Activated gamma-delta T cell treated with Interleukin-2 at 50 U/mL for 16 hours (primary cell): ENCODE measurements around the gene PACRG.

ENCODE experiments used
- DNase-seq: peaks from one replicate; pipeline ENCODE4 v3.0.0-alpha.2; 2020

Gene PACRG

GRCh38 chr6:162871966-162872365, 144.2 kb downstream of the PACRG start:
- no peak for DNase-seq

DNA sequence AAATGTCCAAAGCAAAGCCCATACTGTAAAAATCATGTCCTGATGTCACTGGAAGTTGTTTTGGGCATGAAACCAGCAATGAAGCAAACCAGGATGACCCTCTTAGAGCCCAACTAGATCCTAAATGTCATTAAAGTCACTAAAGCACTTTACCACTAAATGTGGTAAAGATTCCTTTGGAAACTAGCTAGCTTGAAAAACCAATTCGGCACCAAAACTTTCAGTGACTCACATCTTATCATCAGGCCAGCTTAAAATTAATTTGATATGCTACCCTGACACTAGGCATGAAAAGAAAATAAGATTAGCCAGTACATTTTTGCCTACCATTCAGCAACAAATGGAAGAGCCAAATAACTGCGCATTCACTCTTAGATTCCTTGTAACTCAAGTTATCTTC, 145.8 kb downstream of the PACRG start:
- DNase-seq: no peak

DNA sequence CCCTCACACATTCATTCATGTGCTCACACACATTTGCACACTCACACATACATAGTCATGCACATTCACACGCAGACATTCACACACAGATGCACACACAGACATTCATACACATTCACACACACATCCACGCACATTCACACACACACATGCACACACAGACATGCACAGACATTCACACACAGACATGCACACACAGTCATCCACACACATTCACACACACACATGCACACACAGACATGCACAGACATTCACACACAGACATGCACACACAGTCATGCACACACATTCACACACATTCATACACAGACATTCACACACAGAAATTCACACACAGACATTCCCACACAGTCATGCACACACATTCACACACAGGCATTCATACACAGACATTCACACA, 147.3 kb downstream of the PACRG start:
- no peak for DNase-seq

DNA sequence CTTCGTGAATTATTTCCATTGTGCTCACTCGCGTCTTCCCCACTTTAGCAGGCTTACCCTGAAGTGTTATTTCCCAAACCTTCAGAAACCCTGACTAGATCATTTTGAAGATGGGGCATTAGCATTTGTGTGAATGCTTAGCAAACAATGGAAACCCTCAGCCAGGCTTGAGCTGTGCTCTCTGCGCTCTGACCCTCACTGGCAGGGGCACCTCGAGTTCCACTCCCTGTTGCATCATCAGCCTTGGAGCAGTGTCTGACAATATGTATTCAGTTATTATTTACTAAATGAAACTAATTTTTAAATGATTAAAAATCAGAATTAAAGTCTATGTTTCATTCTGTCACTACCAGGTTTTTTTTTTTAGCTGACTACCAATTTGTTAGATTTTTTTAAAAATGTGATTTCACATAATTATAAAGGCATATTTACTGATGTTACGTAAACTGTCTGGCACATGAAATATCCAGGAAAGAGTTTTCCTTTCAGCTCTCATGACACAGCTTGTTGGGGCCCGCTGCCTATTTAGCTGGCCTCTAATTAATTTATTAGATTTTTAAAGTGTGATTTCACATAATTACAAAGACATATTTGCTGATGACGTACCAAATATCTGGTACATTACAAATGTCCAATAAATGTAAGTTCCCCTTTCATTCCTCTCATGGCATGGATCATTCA, 155.2 kb downstream of the PACRG start:
- no peak for DNase-seq

DNA sequence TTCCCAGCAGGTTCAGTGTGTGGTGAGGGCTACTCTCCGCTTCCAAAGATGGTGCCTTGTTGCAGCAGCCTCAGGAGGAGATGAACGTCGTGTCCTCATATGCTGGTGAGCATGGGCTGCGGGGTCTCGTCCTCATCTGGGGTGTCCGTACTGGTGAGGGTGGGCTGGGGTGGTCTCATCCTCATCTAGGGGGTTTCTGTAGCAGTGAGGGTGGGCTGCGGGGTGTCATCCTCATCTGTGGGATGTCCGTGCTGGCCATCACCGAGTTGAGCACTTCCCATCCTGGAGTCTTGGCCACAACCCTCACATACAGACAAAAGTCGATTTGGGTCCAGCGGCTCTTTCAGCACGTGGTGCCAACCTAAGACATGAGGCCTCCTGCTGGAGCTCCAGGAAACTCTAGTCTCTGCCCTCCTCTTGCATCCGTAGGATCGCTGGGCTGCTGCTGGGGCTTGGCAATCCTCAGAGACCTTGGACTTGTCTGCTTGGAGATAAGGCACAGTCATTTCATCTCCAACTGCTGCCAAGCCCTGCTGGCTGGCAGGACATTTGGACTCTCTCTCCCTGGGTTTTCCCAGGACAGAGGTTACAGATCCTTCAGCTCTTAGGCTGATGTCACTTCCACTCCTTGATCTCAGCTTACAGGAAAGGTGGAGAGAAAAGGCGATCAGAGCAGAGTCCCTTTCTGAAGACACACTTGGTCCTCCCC, 160.4 kb downstream of the PACRG start:
- DNase-seq: no peak

DNA sequence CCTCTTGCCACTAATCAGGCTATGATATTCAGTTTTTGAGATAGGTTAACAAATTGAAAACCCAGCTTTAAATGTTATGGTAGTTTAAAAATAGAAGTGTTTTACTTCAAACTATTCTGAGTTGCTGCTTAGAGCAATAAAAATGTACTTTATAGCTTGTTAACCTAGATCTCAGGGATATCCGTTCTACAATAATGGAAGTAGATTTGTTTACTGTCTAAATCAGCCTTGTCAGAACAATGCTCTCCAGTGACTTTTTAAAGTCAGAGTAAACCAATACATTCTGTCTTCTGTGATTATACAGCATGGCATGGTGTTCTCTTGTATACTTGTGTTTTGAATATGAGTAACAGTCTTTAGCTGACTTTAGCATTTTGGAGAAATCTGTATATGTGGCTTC, 161.5 kb downstream of the PACRG start:
- DNase-seq: no peak

GRCh38 chr6:162898011-162898410, 170.2 kb downstream of the PACRG start:
- no peak for DNase-seq

- no peak for DNase-seq
These were observed 171.4 kb downstream of the PACRG start for GRCh38 chr6:162899148-162899547.

DNA sequence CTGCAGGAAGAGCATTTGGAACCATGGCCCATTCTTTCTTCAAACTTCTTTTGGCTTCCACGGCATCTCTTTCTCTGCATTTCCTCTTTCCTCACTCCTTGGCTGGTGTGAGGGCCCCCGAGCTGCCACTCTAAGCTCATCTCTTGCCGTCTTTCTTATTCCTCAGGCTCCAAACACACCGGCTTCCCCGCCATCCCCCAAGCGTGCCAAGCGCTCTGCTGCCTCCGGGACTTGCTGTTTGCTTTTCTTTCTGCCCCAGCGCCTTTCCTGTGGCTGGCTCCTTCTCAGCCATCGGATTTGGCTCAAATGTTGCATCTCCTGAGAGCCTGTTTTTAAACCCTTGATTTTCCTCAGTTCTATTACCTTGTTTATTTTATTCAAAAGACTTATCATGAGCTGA, 172.7 kb downstream of the PACRG start:
- DNase-seq: no peak

DNA sequence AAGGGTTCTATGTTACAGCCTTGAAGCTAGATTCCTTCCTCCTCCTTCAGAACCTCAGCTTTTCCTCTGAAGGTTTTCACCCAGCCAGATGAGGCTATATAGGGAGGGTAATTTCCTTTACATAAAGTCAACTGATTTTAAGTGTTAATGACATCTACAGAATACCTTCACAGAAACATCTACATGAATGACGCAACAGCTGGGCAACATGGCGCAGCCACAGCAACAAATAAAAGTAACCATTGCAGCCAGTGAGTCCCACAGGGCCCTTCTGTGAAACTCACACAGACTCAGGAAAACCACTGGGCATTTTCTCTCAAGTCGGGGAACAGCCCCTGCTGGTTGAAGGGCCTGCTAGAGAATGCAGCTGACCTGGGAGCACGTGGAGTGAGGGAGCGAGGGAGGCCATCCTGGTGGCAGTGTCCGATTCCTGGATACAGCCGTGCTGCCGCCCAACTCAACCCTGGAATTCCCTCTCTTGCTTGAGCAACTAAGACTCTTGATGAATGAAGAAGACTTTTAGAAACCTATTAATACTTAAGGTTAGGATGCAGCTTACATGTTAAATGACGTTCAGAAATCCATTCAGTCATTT, 176.4 kb downstream of the PACRG start:
- DNase-seq: no peak

- DNase-seq: no peak
These were observed 178.7 kb downstream of the PACRG start for GRCh38 chr6:162906479-162906878.

- DNase-seq: no peak
These were observed 180.2 kb downstream of the PACRG start for GRCh38 chr6:162907876-162908481.

DNA sequence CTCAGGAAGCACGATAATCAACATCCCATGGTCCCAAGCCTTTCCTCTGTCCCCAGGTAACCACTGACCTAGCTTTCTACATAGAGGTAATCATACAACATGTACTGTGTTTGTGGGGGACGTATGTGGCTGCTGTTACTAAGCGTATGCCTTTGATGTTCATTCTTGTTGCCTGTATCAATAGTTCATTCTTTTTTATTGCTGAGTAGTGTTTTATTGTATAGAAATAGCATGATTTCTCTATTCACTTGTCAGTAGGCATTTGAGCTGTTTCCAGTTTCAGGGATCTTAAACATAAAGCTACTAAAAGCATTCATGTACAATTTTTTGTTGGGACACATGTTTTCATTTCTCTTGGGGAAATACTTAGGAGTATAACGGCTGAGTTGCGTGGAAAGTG, 185.4 kb downstream of the PACRG start:
- no peak for DNase-seq

GRCh38 chr6:162917506-162917905, 189.7 kb downstream of the PACRG start:
- no peak for DNase-seq

DNA sequence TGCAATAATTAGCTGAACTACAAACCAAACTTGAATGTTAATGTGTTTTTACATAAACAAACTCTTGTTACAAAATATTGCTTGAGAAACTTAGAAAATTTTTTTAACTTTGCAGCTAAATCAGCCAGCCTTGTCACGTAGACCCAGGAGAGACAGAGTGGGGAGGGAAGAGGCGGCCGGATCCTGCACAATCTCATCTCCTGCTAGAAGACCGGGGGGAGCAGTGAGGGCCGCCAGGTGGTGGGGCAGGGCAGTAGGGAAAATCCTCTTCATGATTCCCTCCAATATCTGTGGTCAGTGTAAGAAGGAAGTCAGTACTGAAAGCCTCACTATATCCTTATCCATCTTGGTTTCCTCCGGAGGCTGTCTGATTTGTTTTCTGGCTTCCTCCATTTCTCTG, 193.3 kb downstream of the PACRG start:
- DNase-seq: no peak

DNA sequence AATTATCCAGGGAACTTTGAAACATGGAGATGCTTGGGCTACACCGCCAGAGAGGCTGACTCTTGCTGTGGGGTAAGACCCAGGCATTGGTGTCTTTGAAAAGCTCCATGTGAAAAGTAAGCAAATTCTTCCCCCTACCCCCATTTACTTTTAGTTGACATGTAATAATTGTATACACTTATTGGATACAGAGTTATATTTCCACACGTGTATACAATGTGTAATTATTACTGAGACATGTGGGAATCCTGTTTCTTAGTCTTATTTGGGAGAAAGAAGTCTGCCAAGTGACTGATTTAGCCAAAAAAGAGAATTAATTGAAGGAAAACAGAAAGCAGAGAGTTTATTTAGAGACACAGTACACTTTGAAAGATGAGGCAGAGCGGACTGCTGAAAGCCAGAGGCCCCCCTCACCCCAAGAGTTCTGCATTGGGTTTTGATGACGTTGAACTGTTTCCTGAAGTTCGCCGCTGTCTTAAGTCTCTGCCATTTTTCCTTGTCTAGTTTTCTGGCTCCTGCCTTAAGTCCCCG, 193.8 kb downstream of the PACRG start:
- no peak for DNase-seq

DNA sequence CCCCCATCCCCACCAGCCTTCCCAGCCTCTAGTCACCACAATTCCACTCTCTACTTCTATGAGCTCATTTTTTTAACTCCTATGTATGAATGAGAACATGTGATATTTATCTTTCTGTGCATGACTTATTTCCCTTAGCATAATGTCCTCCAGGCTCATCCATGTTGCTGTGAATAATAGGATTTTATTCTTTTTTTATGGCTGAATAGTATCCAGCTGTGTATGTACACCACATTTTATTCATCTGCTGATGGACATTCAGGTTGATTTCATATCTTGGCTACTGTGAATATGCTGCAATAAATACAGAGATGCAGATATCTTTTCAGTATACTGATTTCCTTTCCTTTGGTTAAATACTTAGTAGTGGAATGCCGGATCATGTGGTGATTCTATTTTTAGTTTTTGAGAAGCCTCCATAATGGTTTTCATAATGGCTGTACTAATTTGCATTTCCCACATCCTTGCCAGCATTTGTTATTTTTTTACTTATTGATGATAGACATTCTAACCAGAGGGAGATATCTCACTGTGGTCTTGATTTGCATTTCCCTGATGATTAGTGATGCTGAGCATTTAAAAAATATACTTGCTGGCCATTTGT, 194.9 kb downstream of the PACRG start:
- DNase-seq: no peak

DNA sequence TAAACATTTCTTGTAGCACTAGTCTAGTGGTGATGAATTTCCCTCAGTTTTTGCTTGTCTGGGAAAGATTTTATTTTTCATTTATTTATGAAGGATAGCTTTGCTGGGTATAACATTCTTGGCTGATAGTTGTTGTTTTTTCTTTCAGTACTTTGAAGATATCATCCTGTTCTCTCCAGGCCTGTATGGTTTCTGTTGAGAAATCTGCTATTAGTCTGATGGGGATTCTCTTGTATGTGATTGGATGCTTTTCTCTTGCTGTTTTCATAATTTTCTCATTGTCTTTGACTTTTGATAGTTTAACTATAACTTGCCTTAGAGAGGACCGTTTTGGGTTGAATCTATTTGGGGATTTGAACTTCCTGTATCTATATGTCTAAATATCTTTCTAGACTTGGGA, 207.1 kb downstream of the PACRG start:
- no peak for DNase-seq

- DNase-seq: no peak
These were observed 212.7 kb downstream of the PACRG start for GRCh38 chr6:162940426-162940825.

DNA sequence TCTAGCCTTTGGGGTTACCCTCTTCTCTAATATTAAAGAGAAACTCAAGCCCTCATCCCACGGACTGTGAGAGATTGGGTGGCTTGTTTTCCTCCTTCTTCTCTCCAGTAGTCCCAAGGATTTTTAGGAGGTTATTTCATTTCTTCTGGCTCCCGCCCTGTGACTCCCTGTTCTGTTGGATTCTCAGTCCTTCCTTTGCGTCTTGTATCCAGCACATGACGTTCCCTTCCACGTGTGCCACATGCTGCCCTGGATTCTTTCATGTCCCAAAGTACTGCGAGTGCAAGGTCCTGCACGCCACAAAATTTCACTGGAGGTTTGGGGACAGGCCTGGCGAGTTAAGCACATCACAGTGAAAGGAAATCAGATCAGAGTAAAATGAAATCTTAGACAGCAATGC, 213.4 kb downstream of the PACRG start:
- DNase-seq: no peak

DNA sequence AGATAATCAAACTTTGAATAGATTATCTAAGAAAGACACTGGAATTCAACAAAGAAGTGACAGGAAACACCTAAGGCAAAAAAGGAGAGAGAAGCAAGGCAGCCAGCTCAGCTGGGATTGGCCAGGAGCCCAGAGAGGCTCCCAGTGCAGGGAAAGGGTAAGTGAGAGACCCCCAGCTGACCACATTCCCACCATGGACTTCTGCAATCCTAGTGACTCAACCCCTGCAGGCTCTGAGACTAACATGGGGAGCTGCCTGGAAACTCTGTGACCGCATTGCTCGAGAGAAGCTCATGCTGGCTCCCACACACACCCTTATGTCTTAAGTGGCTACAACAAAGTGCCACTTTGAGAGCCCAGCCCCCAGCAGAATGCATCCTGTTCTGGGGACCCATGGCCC, 215.1 kb downstream of the PACRG start:
- no peak for DNase-seq

GRCh38 chr6:162943369-162943768, 215.6 kb downstream of the PACRG start:
- no peak for DNase-seq

DNA sequence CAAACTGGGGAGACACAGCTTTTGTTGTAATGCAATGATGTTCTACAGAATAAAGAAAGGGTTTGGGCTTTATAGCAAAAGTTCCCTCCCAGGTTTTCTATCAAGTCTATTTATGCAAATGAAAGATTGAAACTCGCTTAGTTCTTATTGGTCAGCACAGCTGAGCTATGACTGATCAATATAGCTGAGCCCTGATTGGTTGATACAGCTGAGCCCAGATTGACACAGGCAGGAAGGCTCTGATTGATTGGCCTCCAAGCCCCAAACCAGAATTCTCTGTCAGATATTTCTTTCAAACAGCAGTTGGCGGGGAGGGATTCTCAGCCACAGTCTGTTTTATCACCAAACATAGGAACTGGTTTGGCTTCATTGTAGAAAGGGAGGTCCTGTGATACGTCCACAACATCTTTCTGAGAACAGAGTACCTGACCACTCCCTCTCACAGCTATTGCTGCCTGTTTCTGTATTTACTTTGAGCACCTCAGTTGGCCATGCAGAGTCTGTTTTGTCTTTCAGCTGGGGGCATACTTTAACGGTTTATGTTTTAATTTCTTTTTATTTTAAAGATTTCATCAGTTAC, 223.5 kb downstream of the PACRG start:
- no peak for DNase-seq
